Measurements from ENCODE around the gene C1orf74.

- TF ChIP-seq SUZ12 (IDR thresholded peaks at IDR 0.05; ENCODE audit: extremely low read depth, insufficient read depth, insufficient read length) (no peak), ZNF274 (IDR thresholded peaks at IDR 0.05; ENCODE audit: low read depth, low read length) (no peak)
Observed at GRCh38 chr1:209815490-209815889, 31.1 kb upstream of the C1orf74 start.

Data from NT2/D1 (cell line).